Islet precursor cell (in vitro differentiated cells): ENCODE measurements around the gene RNF182.
A peak's percentile ranks its signal among the peaks of the same experiment; 100 is the strongest.
"Not testable (repeated sequence)": the region's sequence is repeated elsewhere in the genome, so short reads cannot be mapped to it uniquely, and the experiment has no call there.

Experiments used
- DNase-seq: peaks from one replicate; pipeline ENCODE4 v3.0.0-alpha.2; 2018

RNF182 gene

GRCh38 chr6:13924949-13925881, at the start of gene RNF182:
TSS of gene RNF182 (plus strand) at chr6:13924952. CDS start at chr6:13977120, 52,168 bp downstream.
- DNase-seq, result no peak

GRCh38 chr6:13877051-13877450, 47.7 kb upstream of the RNF182 start:
- no peak for DNase-seq

DNA sequence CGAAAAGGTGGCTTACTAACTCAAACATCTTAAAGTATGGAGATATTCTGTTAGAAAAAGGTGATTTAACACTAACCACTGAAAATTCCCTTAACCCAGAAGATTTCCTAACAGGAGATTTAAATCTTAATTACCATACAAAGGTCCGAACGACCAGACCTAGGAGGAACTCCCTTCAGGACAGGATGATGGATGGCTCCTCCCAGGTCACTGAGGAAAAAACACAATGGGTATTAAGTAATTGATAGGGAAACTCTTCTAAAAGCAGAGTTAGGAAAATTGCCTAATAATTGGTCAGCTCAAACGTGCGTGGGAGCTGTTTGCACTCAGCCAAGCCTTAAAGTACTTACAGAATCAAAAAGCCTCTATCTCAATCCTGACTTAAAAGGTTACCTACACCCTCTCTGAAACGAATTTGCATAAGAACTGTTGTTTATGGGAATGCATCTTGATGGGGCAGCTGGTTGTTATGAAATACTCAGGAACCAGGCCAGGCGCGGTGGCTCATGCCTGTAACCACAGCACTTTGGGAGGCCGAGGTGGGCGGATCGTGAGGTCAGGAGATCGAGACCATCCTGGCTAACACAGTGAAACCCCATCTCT, 44.6 kb upstream of the RNF182 start:
- not testable (repeated sequence) for DNase-seq

- DNase-seq, result no peak
Measured at GRCh38 chr6:13881621-13882165, 43.1 kb upstream of the RNF182 start.

DNA sequence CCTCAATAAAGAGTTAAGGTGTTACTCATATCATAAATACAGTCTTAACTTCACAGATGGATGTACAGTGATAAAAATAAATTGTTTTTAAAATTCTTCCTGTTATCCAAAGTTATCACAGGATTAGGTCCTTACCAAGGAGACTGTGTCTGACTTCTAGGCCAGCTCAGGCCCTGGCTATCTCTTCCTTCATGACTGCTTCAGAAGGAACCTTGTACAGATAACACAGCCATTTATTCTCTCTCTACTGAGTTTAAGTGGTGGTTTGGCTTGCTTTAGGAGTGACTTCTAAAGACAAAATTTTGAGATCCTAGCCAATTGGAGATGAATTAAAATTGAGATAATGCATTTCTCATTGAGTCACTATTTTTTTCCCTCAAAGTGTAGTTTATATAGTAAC, 40.8 kb upstream of the RNF182 start:
- DNase-seq, result no peak

DNA sequence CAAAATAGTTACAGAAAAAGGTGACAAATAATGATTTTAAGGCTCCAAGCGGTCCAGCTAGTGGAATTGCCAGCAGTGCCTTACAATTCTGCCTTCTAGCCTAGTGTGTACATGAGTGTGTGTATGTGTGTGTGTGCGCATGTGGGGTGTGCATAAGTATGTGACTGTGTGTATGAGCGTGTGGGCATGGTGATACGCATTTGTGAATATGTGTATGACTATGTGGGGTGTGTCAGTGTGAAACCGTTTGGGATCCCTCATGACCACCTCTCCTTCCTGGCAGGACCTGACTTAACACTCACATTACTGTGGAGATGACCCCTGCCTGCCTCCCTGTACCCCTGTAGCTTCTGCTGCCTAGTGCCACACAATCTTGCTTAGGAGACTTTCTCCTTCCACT, 40.4 kb upstream of the RNF182 start:
- no peak for DNase-seq

DNA sequence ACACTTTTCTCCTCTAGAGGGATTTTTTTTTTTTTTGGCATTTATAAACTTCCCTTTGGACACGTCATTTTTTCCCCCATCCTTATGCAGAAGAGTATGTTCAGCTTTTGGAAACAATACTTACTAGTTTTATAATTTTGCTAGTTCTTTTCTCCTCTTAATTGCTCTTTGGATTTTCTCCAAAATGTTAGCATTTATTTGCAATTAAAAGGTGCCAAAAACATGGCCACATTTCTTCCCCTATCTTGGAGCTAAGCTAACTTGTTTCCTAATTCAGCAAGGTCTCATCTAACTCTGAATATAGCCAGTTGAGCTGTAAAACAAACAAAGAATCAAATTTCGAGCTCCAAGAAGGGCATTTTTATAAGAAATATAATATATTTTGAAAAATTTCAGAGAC, 39.2 kb upstream of the RNF182 start:
- no peak for DNase-seq

- DNase-seq, result no peak
Measured at GRCh38 chr6:13886949-13887348, 37.8 kb upstream of the RNF182 start.

DNA sequence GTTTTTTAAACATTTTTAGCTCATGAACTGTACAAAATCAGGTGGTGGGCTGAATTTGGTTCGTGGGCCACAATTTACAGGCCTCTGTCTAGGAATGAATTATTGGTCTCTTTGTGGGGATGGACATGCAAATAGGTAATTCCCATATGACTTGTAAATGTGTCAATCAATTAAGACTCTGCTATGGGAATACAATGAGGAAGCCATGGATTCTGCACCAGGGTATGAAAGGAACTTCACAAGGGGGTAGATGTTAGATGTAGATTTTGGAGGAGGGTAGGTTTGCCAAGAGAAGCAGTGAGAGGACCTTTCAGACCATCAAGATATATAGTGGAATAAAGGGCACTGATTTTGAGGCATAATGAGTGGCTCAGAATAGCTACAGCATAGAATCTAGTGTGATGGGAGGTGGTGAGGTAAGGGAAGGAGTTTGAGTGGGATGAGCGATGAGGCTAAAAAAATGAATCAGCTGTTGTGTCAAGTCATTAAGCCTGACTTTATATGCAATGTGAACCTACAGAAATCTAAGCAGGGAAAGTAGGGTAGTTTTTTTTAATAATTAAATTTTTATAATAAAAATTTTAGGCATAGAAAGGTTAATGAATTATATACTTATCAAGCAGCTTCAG, 32.6 kb upstream of the RNF182 start:
- DNase-seq, result no peak

GRCh38 chr6:13902922-13903321, 21.8 kb upstream of the RNF182 start:
- DNase-seq, result no peak

- DNase-seq, result no peak
Measured at GRCh38 chr6:13903364-13903763, 21.4 kb upstream of the RNF182 start.

DNA sequence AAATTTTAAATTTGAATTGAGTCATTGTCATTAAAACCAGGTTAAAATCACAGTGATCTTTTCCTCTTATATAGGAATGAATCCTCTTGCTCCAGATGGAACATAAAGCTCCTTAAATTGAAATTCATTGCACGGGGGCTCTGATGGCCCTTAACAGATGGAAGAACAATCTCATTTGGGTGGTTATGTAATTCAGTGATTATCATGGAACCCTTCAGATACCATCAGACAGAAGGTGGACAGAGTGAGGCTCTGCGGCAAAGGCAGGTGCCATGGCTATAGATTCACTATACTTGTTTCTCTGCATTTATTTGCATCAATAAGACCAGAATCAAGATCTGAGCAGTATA, 17.8 kb upstream of the RNF182 start:
- no peak for DNase-seq

- no peak for DNase-seq
Measured at GRCh38 chr6:13907614-13908215, 17.0 kb upstream of the RNF182 start.

- peak; percentile 86 for DNase-seq
Measured at GRCh38 chr6:13908955-13909381, 15.8 kb upstream of the RNF182 start.

GRCh38 chr6:13910443-13910842, 14.3 kb upstream of the RNF182 start:
- DNase-seq, result no peak

DNA sequence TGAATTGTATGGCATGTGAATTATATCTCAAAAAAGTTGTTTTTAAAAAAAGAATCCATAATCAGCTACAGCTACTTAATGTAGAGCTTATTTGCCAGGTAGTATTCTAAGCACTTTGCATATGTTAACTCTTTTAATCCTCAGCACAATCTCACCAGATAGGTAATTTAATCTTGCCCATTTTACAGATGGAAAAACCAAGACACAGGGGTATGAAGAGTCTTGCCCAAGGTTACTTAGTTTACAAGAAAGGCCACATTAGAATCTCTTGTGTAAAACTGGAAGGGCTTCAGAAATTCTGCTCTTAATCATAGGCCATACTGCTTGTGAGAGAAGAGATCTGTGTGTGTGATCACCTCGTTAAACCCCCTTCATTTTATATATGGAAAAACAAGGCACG, 13.4 kb upstream of the RNF182 start:
- DNase-seq, result no peak

- DNase-seq, result no peak
Measured at GRCh38 chr6:13913226-13914001, 11.3 kb upstream of the RNF182 start.

DNA sequence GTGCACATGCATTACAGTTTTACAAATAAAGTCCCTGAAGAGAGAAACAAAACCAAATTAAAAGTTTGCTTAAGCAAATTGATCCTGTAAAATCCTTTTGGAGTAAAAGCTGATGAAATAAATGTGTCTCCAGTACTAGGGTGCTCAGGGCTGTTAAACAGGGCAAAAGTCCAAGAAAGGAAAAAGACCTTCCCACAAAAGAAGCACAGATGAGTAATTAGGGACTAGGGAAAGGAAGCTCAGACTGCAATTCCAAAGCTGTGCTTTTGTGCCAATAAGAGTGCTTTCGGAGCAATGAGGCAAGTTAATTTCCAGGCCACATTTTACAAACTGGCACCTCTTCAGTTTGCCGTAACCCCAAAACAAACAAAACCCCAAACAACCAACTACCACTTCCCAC, 10.4 kb upstream of the RNF182 start:
- no peak for DNase-seq

GRCh38 chr6:13915561-13916229, 9.1 kb upstream of the RNF182 start:
- DNase-seq, result no peak

- no peak for DNase-seq
Measured at GRCh38 chr6:13916230-13916944, 8.4 kb upstream of the RNF182 start.

- no peak for DNase-seq
Measured at GRCh38 chr6:13917141-13917540, 7.6 kb upstream of the RNF182 start.
